GM12864 (cell line): ENCODE results near the gene ARHGAP22.

Source experiments
- DNase-seq: peaks from one replicate; pipeline ENCODE4 v3.0.0-alpha.2; 2011; ENCODE audit warnings: low read depth
- H3K4me3 ChIP-seq: 2 replicates; pipeline ENCODE4 v1.5.1; 2011; ENCODE audit warnings: mild to moderate bottlenecking, low read depth, low read length, control low read depth
- CTCF ChIP-seq: IDR thresholded peaks from 2 replicates; pipeline ENCODE4 v1.5.1; 2011; ENCODE audit warnings: low read depth, mild to moderate bottlenecking, moderate library complexity, low read length, control low read depth, inconsistent platforms; ENCODE audit errors: missing control alignments

Gene ARHGAP22

DNA sequence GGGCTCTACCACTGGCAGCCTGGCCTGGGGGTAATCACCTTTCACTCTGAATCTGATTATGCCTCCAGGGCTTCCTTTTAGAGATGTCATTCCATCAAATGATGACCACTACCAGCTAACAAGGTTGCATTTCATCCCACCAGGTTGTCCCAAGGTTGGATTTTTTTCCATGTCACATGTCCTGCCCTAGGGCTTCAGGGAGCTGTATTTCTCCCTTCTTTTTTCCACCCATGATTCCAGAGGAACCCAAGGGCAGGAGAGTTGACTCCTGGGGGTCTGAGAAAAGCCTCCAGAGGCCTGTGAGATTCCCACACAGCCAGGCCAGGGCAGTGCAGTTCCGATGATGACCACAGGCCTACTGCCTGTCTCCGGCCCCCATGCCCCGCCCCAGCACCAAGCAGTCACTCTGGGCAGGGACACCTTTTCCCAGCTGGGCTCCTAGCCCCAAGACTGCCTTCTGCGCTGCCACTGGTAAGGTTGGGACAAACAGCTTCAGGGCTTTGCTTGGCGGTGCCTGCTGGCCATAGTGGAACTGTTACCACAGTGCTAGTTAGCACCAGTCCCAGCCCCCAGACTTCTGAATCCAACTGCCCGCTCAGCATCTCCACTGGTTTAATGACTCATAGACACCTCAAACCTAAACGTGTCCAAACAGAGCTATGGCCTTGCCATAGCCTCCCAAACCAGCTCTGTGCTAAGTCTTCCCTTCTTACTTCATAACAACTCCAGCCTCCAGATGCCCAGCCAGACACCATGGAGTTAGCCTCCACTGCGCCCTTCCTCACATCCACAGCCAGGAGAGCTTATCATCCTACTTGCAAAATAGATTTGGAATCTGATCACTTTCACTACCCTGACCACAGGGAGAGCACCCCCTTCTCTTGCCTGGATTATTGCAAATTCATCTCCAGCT, 133.7 kb downstream of the ARHGAP22 start:
- TF ChIP-seq CTCF: no peak
- DNase-seq: no peak
- H3K4me3 ChIP-seq: no peak overlapping the region

GRCh38 chr10:48470115-48470892, 134.6 kb downstream of the ARHGAP22 start:
- H3K4me3 ChIP-seq: no peak overlapping the region
- no peak for DNase-seq
- no peak for TF ChIP-seq CTCF

GRCh38 chr10:48469516-48470020, 135.3 kb downstream of the ARHGAP22 start:
- DNase-seq: no peak
- no peak overlapping the region for H3K4me3 ChIP-seq
- no peak for TF ChIP-seq CTCF

DNA sequence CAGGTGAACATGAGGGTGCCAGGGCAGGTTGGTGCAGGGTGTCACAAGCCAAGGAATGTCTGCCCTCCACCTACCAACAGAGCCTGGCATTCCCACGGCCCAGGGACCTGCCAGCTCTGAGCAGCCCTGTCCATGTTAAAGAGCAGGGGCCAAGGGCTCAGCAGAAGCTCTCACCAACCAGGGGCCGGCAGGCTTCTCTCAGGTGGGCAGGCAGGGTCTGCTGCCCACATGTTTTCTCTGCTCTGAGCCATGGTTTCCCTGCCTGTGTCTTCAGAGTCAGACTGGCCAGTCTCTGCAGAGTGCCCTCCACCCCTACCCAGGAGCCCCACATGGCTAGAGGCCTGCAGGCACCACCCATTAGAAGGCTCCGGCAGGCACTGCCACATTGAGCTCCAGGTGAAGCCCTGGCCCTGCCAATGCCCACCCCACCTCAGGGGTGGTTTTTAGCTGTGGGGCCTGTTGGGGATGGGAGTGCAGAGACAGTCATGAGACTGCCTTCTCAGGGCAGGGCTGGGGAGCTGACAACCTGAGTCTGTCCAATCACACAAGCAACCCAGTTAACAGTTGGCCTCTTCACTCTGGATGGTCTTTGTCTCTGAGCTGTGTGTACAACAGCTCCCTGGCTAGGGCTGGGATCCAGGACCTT, 135.9 kb downstream of the ARHGAP22 start:
- H3K4me3 ChIP-seq: no peak overlapping the region
- DNase-seq: no peak
- TF ChIP-seq CTCF: no peak

DNA sequence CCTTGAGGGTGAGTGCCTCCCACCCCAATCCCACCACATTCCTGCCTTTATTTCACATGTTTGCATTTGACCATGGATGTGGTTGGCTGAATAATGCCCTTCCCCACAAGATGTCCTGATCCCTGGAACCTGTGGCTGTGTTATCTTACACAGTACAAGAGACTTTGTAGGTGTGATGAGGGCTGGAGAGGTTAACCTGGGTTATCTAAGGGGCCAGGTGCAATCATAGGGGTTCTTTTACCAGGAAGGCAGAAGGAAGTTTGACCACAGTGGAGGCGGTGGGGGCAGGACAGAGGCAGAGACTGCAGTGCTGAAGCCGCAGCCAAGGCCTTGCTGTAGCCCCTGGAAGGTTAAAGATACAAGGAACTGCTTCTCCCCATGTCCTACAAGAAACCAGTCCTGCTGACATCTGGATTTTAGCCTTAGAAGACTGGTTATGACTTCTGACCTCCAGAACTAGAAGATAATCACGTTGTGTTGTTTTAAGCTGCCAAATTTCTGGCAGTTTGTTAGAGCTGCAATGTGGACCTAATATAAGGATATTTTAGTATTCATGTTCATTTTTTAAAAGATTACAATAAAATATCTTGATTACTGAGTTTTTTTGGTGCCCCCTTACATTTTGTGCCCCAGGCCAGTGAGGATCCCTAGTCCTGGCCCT, 136.6 kb downstream of the ARHGAP22 start:
- no peak for TF ChIP-seq CTCF
- H3K4me3 ChIP-seq: no peak overlapping the region
- no peak for DNase-seq

- H3K4me3 ChIP-seq: no peak overlapping the region
- no peak for DNase-seq
- TF ChIP-seq CTCF: no peak
Observed at GRCh38 chr10:48467669-48468068, 137.2 kb downstream of the ARHGAP22 start.
